Cardiac muscle cell (in vitro differentiated cells and primary cell): ENCODE results near the gene IGDCC3. TPM values are rescaled to one million over a fixed set of nuclear protein-coding genes. Genes with fewer than 3 reads are reported as not detected.

Experiments used
- DNase-seq, 2 donors: peaks; one replicate each; pipeline versions ENCODE4 v3.0.0 to v3.0.0-alpha.2; 2010 to 2017; ENCODE audit warnings: low read depth in 1 of 2, low spot score in 1 of 2
- H3K27ac ChIP-seq: fragments of 200-600 bp; sonication (generic); 2 replicates; pipeline ENCODE4 v1.5.1; 2016
- H3K27me3 ChIP-seq: fragments of 200-600 bp; sonication (generic); 2 replicates; pipeline ENCODE4 v1.6.0; 2016; ENCODE audit warnings: control low read depth
- H3K36me3 ChIP-seq: fragments of 200-600 bp; sonication (generic); 2 replicates; pipeline ENCODE4 v1.5.1; 2016; ENCODE audit warnings: control low read depth
- H3K4me1 ChIP-seq: fragments of 200-600 bp; sonication (generic); 2 replicates; pipeline ENCODE4 v1.8.1; 2017; ENCODE audit warnings: low read depth, mild to moderate bottlenecking, mixed run types
- H3K4me3 ChIP-seq: fragments of 200-600 bp; sonication (generic); 2 replicates; pipeline ENCODE4 v1.5.1; 2016; ENCODE audit warnings: mild to moderate bottlenecking
- H3K9me3 ChIP-seq: fragments of 200-600 bp; sonication (generic); 2 replicates; pipeline ENCODE4 v1.5.1; 2017; ENCODE audit warnings: low read depth, mild to moderate bottlenecking, control low read depth
- CTCF ChIP-seq: IDR thresholded peaks from 2 replicates; pipeline ENCODE4 v1.5.1; 2012; ENCODE audit warnings: low read depth, mild to moderate bottlenecking, low read length
- polyA plus RNA-seq: library from polyadenylated mRNA; unstranded; fragments of >200 nt; fragmentation: Nextera tagmentation; extraction: Ambion mirVana; gene quantifications from 2 replicates; pipeline ENCODE4 v1.2.1, GENCODE V29; 2016
- total RNA-seq: library from RNA; depleted of rRNA; stranded (reverse); fragments of >200 nt; gene quantifications from 2 replicates; pipeline ENCODE4 v1.2.3, GENCODE V29; 2016

The IGDCC3 gene
- total and polyA plus RNA-seq, 2 experiments from 2014 or later, result 41.1 to 54.6 TPM

GRCh38 chr15:65302061-65302460 is 75.7 kb downstream of the IGDCC3 start:
- no peak for DNase-seq
- Histone ChIP-seq H3K27ac (peak overlapping the region; percentile 5), H3K4me3 (no peak overlapping the region), H3K4me1 (no peaks in the 10 kb centered on the region), H3K36me3 (no peaks in the 10 kb centered on the region), H3K27me3 (no peaks in the 10 kb centered on the region), H3K9me3 (no peaks in the 10 kb centered on the region)
- TF ChIP-seq CTCF, result no peak

GRCh38 chr15:65300924-65301441 is 76.8 kb downstream of the IGDCC3 start:
- H3K27ac ChIP-seq, result no peak overlapping the region
- DNase-seq, result no peak
- no peak overlapping the region for H3K4me3 ChIP-seq
- H3K36me3 ChIP-seq, result no peaks in the 10 kb centered on the region
- TF ChIP-seq CTCF, result no peak
- no peaks in the 10 kb centered on the region for H3K9me3 ChIP-seq
- H3K27me3 ChIP-seq, result no peaks in the 10 kb centered on the region
- H3K4me1 ChIP-seq, result no peaks in the 10 kb centered on the region

GRCh38 chr15:65298731-65299130 is 79.1 kb downstream of the IGDCC3 start:
- no peak for TF ChIP-seq CTCF
- DNase-seq, result no peak
- Histone ChIP-seq H3K4me3 (no peak overlapping the region), H3K36me3 (no peaks in the 10 kb centered on the region), H3K27me3 (no peaks in the 10 kb centered on the region), H3K4me1 (no peaks in the 10 kb centered on the region), H3K27ac (no peak overlapping the region), H3K9me3 (no peaks in the 10 kb centered on the region)

- Histone ChIP-seq H3K4me1 (no peaks in the 10 kb centered on the region), H3K4me3 (no peak overlapping the region), H3K27ac (peak overlapping the region; percentile 15), H3K9me3 (no peaks in the 10 kb centered on the region), H3K27me3 (no peaks in the 10 kb centered on the region), H3K36me3 (no peaks in the 10 kb centered on the region)
- no peak for TF ChIP-seq CTCF
- DNase-seq, result no peak
Observed at GRCh38 chr15:65292938-65293518, 84.8 kb downstream of the IGDCC3 start.

- no peaks in the 10 kb centered on the region for H3K27me3 ChIP-seq
- H3K9me3 ChIP-seq, result no peaks in the 10 kb centered on the region
- no peak overlapping the region for H3K27ac ChIP-seq
- H3K4me3 ChIP-seq, result no peak overlapping the region
- H3K36me3 ChIP-seq, result no peaks in the 10 kb centered on the region
- DNase-seq, result no peak
- peaks cover 8% of the 10 kb centered on the region for H3K4me1 ChIP-seq
- TF ChIP-seq CTCF, result no peak
Observed at GRCh38 chr15:65290228-65290627, 87.6 kb downstream of the IGDCC3 start.
